ENCODE data around the gene EPC1.

GRCh38 chr10:32379950-32380551, 33.1 kb upstream of the EPC1 start:
- TF ChIP-seq POLR2A (IDR thresholded peaks at IDR 0.05) (no peak), CTCF (IDR thresholded peaks at IDR 0.05) (no peak)
